Stimulated activated CD8-positive, alpha-beta memory T cell treated with anti-CD3 and anti-CD28 coated beads, Interleukin-15, amount 100 ng/mL, for 24 hours (primary cell): ENCODE measurements around the gene KRAS.

Source experiments
- DNase-seq: peaks from one replicate; pipeline ENCODE4 v3.0.0-alpha.2; 2020; ENCODE audit warnings: low read depth

KRAS gene

DNA sequence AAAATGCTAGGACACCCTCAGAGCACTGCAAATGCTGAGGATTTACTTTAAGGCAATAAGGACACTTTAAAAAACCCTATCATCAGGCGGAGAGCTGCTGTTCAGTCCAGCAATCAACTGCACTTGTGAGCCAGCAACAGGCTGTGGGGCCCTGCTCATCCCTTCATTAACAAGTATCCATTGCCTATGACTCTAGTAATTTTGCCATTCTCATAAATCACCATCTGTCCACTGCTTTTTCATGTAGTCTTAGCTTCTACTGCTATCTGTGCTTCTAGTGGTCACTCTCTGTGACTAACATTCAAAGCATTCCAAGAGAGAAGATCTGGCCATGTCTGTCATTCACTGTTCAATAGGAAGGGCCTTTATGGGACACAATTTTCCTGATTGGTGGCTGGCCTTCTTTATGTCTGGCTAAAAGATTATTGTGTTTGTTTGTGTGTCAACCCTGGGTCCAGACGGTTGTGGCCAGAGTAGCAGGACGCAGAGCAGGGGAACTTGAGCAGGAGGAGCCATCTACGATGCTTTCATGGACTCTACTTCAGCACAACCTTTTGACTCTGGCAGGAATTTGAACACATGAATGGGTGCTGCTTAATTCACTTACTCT is 3.6 kb upstream of the KRAS start:
- no peak for DNase-seq

DNA sequence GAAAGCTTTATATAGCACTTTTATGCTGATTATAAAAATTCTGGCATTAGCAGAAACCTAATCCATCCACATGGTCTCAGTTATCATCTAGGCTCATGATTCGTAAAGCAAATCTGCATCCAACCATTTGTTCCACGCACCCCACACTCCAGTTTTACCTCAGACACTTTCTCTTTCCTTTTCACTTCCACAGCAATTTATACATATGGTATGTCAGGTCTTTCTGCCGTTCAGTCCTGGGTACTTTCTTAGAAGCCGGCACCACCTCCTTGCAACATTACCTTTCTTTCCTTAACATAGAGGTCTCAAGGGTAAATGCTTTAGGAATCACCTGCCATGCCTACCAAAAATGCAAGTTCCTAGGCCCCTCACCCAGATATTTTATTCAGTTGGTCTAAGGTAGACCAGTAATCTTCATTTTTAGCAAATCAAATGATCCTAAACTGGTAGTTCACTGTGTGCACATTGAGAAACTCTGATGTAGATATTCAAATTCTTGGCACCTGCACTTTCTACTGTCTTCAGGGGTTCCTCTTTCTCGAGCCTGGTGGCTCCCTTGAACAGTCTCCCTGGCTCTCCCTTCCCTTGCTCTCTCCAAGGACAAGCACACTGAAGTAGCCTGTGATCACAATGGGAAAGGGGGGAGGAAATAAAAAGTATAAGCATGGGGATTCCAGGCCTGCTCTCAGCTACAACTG is 2.8 kb upstream of the KRAS start:
- no peak for DNase-seq

DNA sequence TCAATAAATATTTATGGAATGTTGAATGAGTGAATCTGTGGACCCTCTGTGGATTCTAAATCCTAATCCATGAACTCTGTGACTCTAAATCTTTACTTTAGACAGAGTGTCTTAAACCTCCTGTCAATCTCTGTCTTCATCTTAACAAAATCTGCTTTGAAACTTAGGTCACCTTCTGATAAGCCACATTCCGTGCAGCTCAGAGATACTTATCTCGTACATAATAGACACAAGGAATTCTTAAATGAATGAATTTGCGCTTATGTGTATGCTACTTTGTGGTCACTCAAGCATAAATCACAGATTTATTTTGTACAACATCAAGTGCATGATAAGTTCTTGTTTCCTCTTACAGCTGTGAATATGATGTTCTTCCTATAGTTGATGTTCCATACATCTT is 2.2 kb upstream of the KRAS start:
- DNase-seq: no peak

DNA sequence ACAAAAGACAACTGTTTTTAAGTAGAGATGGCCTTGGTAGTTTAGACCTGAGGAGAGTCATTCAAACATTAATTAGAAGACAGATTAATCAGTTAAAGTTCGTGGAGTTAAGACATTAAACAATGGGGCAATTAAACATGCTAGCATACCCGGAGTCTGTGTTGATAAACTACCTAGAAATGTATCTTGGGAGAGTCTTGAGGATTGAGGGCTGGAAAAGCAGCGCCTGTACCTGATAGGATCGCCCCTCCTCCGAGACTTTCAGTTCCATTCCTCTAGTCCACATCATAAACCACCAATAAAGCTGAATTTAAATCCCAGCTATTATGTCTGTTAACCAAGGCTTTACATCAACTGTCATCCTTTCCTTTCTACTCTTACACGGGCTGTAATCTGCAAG is 1.0 kb upstream of the KRAS start:
- DNase-seq: no peak

DNA sequence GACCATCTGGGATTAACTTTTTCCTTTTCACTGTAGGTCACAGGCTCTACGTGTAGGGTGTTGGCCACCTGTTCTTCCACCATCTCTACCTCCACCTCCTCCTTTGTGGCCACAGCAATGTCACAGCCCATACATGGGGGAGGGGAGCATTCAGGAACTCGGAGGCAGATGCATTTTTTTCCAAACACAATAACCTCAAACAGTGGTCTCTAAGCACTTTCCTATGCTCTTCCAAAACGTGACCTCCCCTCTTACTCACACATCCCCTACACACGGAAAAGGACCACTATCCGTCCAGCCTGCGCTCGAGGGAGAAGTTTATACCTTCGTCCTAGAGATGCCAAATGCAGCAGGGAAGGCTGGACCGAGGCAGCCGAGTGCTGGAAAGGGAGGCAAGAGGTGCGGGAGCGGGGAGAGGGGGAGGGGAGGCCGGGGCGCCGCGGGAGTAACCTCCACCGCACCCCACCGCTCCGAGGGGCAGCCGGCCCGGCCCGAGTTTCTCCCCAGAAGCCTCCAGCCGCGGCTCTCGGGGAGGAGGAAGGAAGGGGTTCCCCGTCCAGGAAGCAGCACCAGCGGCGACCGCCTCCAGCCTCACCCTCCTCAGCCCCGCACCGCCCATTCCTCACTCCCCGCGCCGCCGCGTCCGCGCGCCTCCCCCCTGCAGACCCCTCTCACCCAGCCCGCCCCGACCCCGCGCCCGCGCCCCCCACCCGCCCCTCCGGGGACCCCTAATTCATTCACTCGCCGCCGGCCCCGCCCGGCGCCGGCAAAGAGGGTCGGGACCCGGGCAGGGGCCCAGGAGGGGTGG is 594 bp downstream of the KRAS start:
- DNase-seq: peak; percentile 15

DNA sequence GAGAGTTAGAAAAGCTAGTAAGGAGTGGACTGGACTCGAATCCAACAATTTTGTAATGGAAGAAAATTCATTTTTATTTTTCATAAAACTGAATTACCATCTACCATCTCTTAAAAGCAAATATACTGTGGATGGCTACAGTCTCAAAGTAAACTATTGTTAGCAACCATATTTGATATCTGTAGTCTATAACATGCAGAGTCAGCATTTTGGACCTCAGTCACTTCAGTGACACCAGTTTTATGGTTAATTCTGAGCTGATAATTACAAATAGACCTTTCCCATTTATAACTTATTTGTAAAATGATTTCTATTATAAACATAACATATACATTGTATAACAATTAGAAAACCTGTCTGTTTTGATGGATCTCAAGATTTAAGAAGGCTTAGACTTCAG is 2.0 kb downstream of the KRAS start:
- no peak for DNase-seq

DNA sequence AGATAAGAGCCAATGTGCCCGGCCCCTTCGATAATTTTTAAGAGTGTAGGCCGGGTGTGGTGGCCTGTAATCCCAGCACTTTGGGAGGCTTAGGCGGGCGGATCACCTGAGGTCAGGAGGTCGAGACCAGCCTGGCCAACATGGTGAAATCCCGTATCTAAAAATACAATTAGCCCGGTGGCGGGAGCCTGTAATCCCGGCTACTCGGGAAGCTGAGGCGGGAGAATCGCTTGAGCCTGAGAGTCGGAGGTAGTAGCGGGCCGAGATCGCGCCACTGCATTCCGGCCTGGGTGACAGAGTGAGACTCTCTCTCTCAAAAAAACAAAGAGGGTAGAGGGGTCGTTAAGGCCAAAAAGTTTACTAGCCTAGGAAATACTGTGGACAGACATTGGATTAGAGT is 2.6 kb downstream of the KRAS start:
- DNase-seq: no peak

DNA sequence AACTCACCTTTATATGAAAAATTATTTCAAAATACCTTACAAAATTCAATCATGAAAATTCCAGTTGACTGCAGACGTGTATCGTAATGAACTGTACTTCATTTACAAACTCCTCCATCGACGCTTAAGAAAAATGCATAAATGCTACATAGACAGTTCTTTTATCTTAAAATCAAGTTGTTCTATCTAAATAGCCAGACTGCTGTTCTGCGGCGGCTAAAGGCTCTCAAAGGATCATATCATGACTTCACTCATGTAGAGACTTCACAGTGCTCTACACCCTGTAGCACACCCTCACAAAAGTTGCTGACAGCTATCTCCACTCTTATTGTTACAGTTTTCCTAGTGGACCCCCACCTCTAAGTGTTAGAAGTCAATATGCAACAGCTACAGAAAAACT is 5.2 kb downstream of the KRAS start:
- no peak for DNase-seq

DNA sequence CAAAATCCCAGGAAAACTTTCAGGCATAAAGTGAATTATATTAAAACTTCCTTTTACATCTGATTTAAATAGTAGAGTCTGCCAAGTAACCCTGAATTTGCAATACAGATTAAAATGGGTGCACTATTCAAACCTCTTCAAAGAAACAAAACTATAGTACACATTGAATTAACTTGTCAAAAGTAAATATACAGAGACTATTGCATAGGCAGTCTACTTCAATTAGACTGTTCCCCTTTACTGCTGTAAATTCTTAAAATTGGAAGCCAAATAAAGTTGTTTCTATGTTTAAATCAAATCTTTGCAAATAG is 7.1 kb downstream of the KRAS start:
- DNase-seq: no peak

DNA sequence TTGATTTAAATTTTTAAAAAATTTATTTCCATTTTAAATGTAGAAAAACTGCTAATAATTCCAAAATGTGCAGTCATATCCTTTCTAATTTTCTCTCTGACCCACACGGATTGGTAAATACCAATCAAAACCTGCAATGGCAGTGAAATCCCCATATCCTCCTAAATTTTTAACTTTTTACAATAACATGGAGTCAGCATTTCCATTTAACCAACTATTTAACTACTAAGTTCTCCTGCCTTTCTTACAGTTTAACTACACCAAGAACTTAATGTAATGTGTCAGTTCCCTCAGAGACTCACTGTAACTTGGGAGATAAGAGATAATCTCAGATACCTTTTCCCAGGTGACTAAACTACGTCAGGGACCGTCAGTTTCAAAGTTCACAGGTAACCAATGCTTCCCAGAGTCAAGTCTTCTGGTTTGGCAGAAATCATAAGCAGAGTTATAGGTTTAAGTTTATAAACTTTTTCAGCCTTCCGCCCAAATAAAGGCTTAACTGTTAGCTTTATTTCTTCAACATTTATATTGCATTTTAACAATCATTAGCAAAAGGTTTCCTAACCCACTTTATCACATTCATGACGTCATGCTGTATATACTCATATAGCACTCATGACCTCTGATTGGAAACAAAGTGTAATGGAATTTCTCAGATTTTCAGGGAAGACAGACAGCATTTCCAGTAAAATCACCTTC is 7.6 kb downstream of the KRAS start:
- no peak for DNase-seq

DNA sequence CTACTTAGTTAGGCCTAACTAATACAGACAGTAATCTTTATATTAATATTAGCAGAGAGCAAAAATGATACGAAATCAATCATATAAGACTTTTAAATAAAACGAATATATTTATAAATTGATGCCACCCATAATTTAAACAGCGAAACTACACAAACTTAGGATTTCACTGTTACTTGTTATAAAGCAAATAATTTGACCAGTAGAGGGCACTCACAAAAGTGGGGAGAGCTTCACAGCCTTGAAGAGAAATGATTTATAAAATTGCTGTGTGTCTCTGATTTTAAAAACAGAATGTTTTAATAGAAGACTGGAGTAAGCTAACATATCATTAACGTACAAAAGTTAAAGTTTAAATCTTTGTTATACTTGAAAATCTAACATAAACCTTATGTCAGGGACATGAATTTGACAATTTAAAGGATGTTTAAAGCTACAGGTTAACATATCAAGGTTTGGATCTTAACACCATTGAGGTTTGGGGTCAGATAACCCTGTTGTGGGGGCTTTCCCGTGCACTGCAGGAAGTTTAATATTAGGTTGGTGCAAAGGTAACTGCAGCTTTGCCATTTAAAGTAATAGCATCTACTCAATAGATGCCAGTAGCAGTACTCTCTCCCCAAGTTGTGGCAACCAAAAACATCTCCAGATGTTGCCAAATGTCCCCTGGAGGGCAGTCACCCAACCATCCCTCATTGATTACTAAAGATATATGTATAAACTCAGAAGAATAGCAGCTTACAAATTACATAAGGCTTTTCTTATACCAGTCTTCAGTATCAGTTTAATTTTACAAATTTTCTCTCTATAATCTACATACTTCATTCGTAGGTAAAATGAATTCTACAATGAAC is 9.3 kb downstream of the KRAS start:
- DNase-seq: no peak

DNA sequence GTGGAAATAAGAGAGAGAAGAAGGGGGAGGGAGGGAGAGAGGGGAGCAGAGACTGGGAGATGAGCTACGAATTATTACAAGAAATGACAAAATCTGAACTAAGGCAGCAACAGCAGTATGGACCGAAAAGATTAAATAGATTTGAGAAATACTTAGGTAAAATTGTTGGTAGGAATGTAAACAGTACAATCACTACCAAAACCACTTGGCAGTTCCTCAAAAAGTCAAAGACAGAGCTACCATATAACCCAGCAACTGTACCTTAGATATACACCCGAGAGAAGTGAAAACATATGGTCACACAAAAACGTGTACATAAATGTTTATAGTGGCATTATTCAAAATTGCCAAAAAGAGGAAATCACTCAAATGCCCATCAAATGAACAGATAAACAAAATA is 14.1 kb downstream of the KRAS start:
- no peak for DNase-seq

DNA sequence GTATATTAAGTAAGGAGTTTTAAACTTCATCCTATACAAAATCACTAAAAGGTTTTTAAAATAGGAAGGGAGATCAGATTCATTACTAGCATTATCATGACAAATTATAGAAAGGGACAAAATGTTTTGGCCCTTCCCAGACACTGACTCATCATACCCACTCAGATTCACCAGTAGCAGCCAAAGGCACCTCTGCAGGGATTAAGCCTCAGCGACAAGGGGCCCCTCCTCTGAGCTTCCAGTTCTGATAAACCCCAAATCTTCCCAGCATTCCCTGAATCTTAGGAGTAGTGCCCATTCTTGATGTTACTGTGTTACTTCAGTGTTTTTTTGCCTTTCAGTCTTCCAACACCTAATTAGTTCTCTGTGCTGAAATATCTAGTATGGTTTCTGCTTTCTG is 14.5 kb downstream of the KRAS start:
- no peak for DNase-seq

DNA sequence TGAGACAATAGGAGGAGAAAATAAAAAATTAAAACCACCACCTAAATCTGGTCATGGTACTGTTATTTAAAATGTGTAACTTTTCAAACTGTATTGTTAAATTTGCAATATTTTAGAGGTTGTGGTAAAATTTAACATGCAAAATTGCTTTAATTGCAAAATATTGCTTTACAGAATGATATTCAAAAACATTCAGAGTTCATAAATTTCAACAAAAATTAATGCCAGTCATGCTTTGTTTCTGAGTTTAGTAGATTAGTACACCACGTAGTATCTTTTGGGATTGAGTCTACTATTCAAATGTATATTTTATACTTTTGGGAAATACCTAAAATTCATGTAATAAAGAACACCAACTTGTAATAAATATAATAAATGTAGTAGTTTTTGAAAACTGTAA is 37.4 kb downstream of the KRAS start:
- DNase-seq: no peak

DNA sequence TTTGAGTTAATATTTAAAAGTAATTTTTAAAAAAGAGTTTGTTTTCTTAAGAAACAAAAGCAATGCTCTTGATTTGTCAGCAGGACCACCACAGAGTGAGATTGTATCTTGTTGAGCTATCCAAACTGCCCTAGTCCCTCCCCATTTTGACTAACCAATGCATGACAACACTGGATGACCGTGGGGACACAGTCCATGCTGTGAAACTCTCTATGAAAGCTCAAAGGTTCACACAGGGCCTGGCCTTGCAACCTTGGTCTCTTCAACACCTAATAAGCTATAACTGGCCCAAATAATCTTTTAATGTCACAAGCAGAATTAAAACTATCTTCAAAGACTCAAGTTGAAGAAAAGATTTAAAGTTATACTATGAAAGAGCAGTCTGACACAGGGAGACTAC is 42.2 kb downstream of the KRAS start:
- DNase-seq: no peak

DNA sequence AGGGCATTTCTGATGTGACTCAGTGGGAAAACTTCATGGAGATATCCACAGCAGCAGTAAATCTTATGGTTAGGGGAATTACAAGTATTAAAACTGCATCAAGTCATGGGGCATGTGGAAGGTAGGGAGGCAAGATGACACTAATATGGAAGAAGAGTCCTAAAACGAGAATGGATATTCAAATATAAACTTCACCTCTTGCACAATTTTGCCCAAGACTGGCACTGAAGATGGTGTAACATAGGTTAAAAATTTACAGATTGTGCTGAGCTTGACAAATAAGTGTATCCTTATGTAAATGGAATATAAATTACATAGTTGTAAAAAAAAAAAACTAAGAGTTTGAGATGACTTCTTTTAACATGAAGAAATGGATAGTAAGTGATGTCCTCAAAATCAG is 42.9 kb downstream of the KRAS start:
- no peak for DNase-seq

DNA sequence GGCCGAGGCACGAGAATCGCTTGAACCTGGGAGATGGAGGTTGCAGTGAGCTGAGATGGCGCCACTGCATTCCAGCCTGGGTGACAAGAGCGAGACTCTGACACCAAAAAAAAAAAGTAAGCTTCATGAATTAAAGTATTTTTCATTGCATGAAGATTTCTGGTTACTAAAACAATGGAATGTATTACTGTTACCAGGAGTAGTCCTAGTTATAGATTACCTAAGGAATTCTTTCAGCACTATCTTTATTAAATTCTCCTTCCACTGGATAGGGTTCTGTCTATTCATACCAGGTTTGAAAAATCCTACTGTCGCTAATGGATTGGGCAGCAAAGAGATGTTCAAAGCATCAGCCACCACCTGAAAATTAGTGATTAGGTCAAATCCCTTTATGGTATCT is 43.3 kb downstream of the KRAS start:
- no peak for DNase-seq

DNA sequence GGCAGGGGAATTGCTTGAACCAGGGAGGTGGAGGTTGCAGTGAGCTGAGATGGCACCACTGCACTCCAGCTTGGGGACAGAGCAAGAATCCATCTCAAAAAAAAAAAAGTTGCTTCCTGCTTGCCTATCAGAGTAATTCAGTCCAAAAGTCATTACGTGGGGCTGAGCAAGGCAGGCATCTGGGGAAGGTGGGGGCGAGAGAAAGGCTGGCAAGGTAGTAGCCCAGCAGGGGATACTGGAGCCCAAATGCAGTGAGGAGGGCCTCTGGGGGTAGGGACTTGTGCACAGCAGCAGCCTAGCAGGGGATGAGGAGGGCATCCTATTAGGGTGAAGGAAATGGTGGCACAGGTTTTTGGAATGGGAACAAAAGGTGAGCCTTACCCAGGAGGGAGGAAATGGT is 48.6 kb downstream of the KRAS start:
- DNase-seq: no peak

DNA sequence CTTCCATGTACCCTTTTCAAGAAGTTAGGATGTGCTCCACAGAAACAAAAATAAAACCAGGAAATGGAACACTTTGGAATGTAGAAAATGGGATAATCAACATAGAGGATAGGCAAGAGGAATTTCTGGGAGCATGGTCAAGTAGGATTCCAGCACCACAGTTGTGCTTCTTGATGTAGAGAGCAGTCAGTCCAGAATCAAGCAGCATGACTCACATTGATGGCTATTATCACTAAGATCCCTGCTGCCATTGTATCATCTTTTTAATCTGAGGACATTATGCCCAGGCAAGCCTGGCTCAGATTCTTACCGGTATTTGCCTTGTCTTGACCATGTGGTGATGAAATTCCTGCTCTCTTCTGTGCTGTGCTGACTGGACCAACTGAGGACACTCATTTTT is 50.0 kb downstream of the KRAS start:
- DNase-seq: no peak

DNA sequence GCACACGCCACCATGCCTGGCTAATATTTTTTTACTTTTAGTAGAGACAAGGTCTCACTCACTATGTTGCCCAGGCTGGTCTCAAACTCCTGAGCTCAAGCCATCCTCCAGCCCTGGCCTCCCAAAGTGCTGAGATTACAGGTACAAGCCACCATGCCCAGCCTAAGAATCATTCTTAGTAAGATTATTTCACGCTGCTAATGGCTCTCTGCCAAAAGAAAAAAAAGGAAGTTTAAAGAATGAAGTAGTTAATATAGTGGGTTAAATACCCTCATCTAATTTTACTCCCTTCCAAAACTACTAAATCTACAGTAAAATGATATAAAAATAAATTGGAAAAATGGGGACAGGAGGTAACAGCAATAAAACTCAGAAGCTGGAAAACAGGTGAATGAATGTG is 53.1 kb downstream of the KRAS start:
- DNase-seq: no peak

DNA sequence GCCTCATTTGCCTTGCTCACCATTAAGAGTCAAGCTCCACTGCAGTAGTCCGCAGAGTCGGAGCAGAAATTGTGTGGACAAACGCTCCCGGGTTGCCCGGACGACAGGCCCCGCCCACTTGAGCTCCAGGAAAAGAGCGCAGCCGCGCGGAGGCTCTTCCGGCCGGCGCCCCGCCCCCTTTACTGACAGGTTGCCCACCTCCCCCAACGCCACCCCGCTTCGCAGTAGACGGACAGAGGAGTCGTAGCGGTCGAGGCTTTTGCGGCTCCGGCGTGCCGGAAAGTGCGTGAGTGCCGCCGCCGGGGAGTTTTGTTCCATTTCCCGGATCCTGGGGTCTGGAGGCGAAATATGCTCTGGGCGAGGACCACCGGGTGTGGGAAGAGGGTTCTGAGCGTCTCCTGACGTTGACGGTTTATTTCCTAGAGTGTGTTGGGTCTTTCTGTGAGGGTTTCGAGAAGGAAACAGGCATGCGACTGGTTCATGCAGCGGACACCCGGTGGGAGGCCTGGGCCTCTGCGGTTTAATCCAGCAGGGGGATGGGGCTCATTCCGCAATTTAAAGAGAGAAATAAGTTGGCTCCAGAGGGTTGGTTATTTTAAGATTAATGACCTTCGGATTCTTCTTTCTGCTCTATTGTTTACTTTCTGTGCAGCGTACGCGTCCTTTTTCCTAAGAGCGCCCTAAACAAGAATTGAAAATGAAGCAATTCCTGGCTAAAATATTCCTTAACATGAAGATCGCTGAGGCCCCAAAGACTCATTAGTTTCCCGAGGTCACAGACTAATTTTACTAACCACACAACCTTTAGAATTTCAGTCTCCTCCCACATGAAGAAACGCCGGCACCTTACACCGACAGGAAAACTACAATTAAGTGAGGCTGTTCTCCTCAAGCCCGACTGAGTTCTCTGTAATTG is 55.4 kb downstream of the KRAS start, which contains the start of the genes DNAI7 and ETFRF1:
TSS of gene DNAI7 (minus strand) at position 105 of the 916 bp plus-strand sequence. CDS start at position 23, 82 bp downstream.
TSS of gene ETFRF1 (plus strand) at position 182 of the 916 bp plus-strand sequence. CDS start 8,720 bp downstream, outside the sequence.
- DNase-seq: peak; percentile 92
